ENCODE measurements around the gene SIRT2.

Gene SIRT2

DNA sequence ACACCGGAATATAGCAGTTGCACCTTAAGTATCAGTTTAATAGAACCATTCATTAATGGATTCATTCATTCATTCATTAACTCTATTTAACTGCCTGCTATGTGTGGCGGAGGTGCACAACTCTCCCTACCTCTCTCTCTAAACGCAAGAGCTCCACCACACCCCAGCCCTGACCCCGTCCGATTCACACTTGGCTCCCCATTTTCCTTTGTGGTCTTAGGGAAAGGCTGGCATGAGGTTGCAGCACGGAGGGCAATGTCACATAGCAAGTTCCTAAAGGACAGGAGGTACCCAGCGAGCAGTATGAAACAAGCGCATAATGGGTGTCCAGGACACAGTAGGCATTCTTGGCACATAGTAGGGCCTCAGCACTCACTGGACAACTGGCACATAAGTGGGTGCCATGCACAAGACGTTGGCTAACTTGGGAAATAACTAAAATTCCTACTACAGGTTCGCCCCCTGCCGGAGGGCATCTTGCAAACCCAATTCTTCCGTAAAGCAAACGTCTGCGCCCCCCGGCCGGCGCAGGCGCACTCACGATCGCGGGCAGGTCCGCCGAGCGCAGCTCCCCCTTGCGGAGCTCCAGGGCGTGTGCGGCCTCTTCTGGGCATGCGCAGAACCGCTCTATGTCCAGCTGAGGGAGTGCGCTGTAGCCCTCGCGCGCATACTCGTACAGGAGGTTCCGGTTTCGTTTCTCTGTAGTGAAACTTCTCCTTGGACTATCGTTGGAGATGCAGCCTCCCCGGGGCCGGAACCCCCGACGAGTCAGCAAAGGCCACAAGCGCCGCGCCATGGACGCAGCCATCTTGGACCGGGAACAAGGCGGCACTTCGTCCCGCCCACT lies 30.7 kb upstream of the SIRT2 start, which contains the start of gene SARS2:
SARS2 (minus strand) TSS at position 835 of the 847 bp plus-strand sequence; CDS start at position 808, 27 bp downstream.
- DNase-seq (ENCODE audit: low read depth), result peak; percentile 90
- TF ChIP-seq, protein P1, sequence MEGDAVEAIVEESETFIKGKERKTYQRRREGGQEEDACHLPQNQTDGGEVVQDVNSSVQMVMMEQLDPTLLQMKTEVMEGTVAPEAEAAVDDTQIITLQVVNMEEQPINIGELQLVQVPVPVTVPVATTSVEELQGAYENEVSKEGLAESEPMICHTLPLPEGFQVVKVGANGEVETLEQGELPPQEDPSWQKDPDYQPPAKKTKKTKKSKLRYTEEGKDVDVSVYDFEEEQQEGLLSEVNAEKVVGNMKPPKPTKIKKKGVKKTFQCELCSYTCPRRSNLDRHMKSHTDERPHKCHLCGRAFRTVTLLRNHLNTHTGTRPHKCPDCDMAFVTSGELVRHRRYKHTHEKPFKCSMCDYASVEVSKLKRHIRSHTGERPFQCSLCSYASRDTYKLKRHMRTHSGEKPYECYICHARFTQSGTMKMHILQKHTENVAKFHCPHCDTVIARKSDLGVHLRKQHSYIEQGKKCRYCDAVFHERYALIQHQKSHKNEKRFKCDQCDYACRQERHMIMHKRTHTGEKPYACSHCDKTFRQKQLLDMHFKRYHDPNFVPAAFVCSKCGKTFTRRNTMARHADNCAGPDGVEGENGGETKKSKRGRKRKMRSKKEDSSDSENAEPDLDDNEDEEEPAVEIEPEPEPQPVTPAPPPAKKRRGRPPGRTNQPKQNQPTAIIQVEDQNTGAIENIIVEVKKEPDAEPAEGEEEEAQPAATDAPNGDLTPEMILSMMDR (IDR thresholded peaks at IDR 0.05; ENCODE audit: low read depth, low read length), result peak; percentile 85
- TF ChIP-seq POLR2A (IDR thresholded peaks at IDR 0.05; ENCODE audit: extremely low read depth, insufficient read length) (peak; percentile 74), MYC (IDR thresholded peaks at IDR 0.05; ENCODE audit: low read depth, low read length) (no peak), MAX (IDR thresholded peaks at IDR 0.05; ENCODE audit: low read depth, low read length) (0 out of 2 replicates have a peak, but pooled peaks have one; percentile 6)
- peak within 1 kb of the TSS; percentile 96 for H3K4me3 ChIP-seq (ENCODE audit: low read depth, low read length)

DNA sequence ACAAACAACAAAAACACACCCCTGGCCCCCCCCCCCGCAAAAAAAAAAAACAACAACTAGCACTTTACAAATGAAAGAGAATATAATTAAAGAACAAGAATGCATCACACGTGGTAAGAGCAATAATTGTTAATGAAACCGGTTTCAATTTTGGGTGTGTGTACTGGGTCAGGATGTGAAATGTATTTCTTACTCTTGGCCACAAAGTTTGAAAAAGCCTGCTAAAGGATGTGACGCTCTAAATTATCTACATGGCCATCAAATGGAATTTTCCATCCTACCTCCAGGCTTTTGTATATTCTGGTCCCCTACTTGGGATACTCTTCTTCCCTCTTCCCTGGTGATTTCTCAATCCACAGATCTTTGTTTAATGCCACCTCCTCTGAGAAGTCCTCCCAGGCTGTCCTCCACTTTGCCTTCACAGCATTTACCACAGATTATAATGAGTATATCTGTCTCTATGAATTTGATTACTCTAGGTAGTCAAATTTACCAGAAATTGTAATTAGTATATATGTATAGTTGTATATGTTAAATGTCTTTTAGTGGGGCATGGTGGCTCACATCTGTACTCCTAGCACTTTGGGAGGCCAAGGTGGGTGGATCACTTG lies 29.1 kb upstream of the SIRT2 start:
- TF ChIP-seq, protein P1 (IDR thresholded peaks at IDR 0.05; ENCODE audit: low read depth, low read length), result no peak
- TF ChIP-seq POLR2A (IDR thresholded peaks at IDR 0.05; ENCODE audit: extremely low read depth, insufficient read length), result no peak
- no peak for TF ChIP-seq MYC (IDR thresholded peaks at IDR 0.05; ENCODE audit: low read depth, low read length)
- no peak for TF ChIP-seq MAX (IDR thresholded peaks at IDR 0.05; ENCODE audit: low read depth, low read length)

DNA sequence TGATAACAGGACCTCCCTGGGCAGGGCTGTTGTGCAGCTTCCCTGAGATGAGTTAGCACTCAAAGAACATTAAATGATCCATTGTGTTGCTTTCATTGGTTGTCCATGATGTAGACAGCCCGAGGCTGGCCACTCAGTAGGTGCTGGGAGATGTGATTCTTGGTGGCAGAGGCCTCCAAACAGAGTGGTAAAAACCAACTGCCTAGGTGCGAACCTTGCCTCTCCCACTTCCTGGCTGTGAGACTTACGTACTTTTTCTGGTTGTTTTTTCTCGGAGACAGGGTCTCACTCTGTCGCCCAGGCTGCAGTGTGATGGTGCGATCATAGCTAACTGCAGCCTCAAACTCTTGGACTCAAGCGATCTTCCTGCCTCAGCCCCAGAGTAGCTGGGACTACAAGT lies 25.0 kb upstream of the SIRT2 start:
- DNase-seq (ENCODE audit: low read depth), result no peak
- TF ChIP-seq MYC (IDR thresholded peaks at IDR 0.05; ENCODE audit: low read depth, low read length) (no peak), POLR2A (IDR thresholded peaks at IDR 0.05; ENCODE audit: extremely low read depth, insufficient read length) (no peak), MAX (IDR thresholded peaks at IDR 0.05; ENCODE audit: low read depth, low read length) (no peak)
- TF ChIP-seq, protein P1 (IDR thresholded peaks at IDR 0.05; ENCODE audit: low read depth, low read length), result no peak
- no peak overlapping the region for H3K4me3 ChIP-seq (ENCODE audit: low read depth, low read length)

More for the DNA sequence above, 29.1 kb upstream of the SIRT2 start:
- no peak overlapping the region for H3K4me3 ChIP-seq (ENCODE audit: low read depth, low read length)
- DNase-seq (ENCODE audit: low read depth), result no peak

GRCh38 chr19:38922482-38922881 lies 23.1 kb upstream of the SIRT2 start:
- no peak overlapping the region for H3K4me3 ChIP-seq (ENCODE audit: low read depth, low read length)
- no peak for DNase-seq (ENCODE audit: low read depth)
- TF ChIP-seq, protein P1 (IDR thresholded peaks at IDR 0.05; ENCODE audit: low read depth, low read length), result no peak
- TF ChIP-seq MYC (IDR thresholded peaks at IDR 0.05; ENCODE audit: low read depth, low read length) (no peak), POLR2A (IDR thresholded peaks at IDR 0.05; ENCODE audit: extremely low read depth, insufficient read length) (no peak), MAX (IDR thresholded peaks at IDR 0.05; ENCODE audit: low read depth, low read length) (no peak)

GRCh38 chr19:38921420-38922274 lies 22.2 kb upstream of the SIRT2 start:
- H3K4me3 ChIP-seq (ENCODE audit: low read depth, low read length), result no peak overlapping the region
- DNase-seq (ENCODE audit: low read depth), result no peak
- TF ChIP-seq POLR2A (IDR thresholded peaks at IDR 0.05; ENCODE audit: extremely low read depth, insufficient read length), result no peak
- TF ChIP-seq MYC (IDR thresholded peaks at IDR 0.05; ENCODE audit: low read depth, low read length), result no peak
- TF ChIP-seq, protein P1 (IDR thresholded peaks at IDR 0.05; ENCODE audit: low read depth, low read length), result no peak
- no peak for TF ChIP-seq MAX (IDR thresholded peaks at IDR 0.05; ENCODE audit: low read depth, low read length)

Data from NB4 (cell line).